Measurements from ENCODE around the gene OR52N1.

The OR52N1 gene

GRCh38 chr11:5791165-5791564 is at the start of gene OR52N1:
Gene OR52N1 (minus strand): TSS chr11:5791265. CDS start chr11:5788816, 2,449 bp downstream.
- no peak for DNase-seq

GRCh38 chr11:5837695-5838094 is 46.6 kb upstream of the OR52N1 start:
- no peak for DNase-seq

- DNase-seq: no peak
Observed at GRCh38 chr11:5833446-5833845, 42.4 kb upstream of the OR52N1 start.

- no peak for DNase-seq
Observed at GRCh38 chr11:5831196-5831829, 40.2 kb upstream of the OR52N1 start.

- DNase-seq: no peak
Observed at GRCh38 chr11:5818245-5818886, 27.3 kb upstream of the OR52N1 start.

GRCh38 chr11:5815534-5815933 is 24.5 kb upstream of the OR52N1 start:
- DNase-seq: no peak

GRCh38 chr11:5809905-5810795 is 19.1 kb upstream of the OR52N1 start:
- DNase-seq: no peak

- DNase-seq: no peak
Observed at GRCh38 chr11:5809122-5809519, 18.1 kb upstream of the OR52N1 start.

GRCh38 chr11:5808500-5809121 is 17.5 kb upstream of the OR52N1 start, which contains the start of gene OR52N2:
Gene OR52N2 (plus strand): TSS chr11:5808924. CDS start chr11:5820336, 11,412 bp downstream.
- peak; percentile 73 for DNase-seq

- DNase-seq: no peak
Observed at GRCh38 chr11:5807580-5807979, 16.5 kb upstream of the OR52N1 start.

- DNase-seq: no peak
Observed at GRCh38 chr11:5803982-5804381, 12.9 kb upstream of the OR52N1 start.

GRCh38 chr11:5796541-5796940 is 5.5 kb upstream of the OR52N1 start:
- no peak for DNase-seq

- DNase-seq: no peak
Observed at GRCh38 chr11:5783255-5783654, 7.8 kb downstream of the OR52N1 start, which contains the start of gene OR52N5. Gene OR52N5 (minus strand): TSS chr11:5783355. CDS start chr11:5778634, 4,721 bp downstream.

- DNase-seq: no peak
Observed at GRCh38 chr11:5767056-5767455, 24.0 kb downstream of the OR52N1 start.

- no peak for DNase-seq
Observed at GRCh38 chr11:5753943-5754342, 37.1 kb downstream of the OR52N1 start, which contains the start of gene OR52N4. Gene OR52N4 (plus strand): TSS chr11:5754243. CDS start chr11:5754741, 498 bp downstream.

- DNase-seq: no peak
Observed at GRCh38 chr11:5749836-5750235, 41.2 kb downstream of the OR52N1 start.

GRCh38 chr11:5746614-5747013 is 44.5 kb downstream of the OR52N1 start:
- no peak for DNase-seq

- no peak for DNase-seq
Observed at GRCh38 chr11:5738431-5738830, 52.6 kb downstream of the OR52N1 start.

GRCh38 chr11:5737670-5738392 is 53.2 kb downstream of the OR52N1 start:
- no peak for DNase-seq

GRCh38 chr11:5737091-5737490 is 54.0 kb downstream of the OR52N1 start:
- DNase-seq: no peak

Measured in activated CD4-positive, alpha-beta T cell treated with anti-CD3 and anti-CD28 coated beads, Interleukin-10, Interleukin-2, amounts not matched to agents 100 ng/mL and 50 ng/mL, durations not matched to agents 16 hours and 8 hours (primary cell).